ENCODE data around the gene SLC2A9.

SLC2A9 gene

DNA sequence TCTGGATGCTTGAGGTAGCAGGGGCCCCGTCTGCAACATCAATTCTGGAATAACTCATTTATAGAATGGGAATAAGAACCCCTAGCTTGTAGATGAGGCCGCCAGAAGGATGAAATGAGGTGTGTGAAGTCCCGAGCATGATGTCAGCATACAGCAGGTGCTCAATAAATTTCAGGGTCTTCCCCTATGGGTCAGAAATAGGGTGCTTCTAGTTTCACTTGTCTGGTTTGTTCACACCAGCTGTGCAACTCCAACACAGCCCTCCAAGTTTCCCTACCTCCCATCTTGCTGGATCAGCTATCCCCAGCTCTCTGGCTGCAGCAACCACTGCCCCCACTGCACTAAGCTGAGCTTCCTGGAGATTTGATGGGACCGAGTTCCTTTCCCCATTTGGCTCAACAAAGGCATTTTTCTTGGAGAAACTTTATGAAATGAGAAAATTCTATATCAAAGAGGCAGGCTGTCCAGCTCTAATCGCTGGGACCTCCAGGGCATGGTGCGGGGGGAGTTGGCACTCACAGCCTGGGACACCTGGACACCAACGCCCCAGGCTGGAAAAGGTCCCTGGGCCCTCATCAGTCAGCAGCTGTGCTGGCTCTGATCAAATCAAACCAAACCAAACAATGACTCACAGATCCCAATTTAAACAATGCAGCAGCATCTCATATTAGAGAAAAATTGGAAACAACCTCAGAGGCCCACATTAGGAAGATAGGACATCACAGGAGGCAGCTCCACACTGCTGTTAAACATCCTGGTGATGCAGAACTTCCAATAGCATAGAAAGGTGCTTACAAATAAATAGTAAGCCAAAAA is 13.3 kb downstream of the SLC2A9 start:
- TF ChIP-seq SIN3A (IDR thresholded peaks at IDR 0.05; ENCODE audit: borderline replicate concordance, insufficient read depth, low read length), result no peak
- no peak for TF ChIP-seq POLR2AphosphoS5 (IDR thresholded peaks at IDR 0.05; ENCODE audit: low read depth, low read length)
- no peak for TF ChIP-seq TAF1 (IDR thresholded peaks at IDR 0.05; ENCODE audit: borderline replicate concordance, insufficient read depth, low read length)
- TF ChIP-seq, protein P1, sequence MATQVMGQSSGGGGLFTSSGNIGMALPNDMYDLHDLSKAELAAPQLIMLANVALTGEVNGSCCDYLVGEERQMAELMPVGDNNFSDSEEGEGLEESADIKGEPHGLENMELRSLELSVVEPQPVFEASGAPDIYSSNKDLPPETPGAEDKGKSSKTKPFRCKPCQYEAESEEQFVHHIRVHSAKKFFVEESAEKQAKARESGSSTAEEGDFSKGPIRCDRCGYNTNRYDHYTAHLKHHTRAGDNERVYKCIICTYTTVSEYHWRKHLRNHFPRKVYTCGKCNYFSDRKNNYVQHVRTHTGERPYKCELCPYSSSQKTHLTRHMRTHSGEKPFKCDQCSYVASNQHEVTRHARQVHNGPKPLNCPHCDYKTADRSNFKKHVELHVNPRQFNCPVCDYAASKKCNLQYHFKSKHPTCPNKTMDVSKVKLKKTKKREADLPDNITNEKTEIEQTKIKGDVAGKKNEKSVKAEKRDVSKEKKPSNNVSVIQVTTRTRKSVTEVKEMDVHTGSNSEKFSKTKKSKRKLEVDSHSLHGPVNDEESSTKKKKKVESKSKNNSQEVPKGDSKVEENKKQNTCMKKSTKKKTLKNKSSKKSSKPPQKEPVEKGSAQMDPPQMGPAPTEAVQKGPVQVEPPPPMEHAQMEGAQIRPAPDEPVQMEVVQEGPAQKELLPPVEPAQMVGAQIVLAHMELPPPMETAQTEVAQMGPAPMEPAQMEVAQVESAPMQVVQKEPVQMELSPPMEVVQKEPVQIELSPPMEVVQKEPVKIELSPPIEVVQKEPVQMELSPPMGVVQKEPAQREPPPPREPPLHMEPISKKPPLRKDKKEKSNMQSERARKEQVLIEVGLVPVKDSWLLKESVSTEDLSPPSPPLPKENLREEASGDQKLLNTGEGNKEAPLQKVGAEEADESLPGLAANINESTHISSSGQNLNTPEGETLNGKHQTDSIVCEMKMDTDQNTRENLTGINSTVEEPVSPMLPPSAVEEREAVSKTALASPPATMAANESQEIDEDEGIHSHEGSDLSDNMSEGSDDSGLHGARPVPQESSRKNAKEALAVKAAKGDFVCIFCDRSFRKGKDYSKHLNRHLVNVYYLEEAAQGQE (IDR thresholded peaks at IDR 0.05; ENCODE audit: insufficient read depth in 1 of 2, low read depth in 2 of 2, low read length in 2 of 2), result peak in 1 of 2 experiments; percentile 46; a peak in 1 of 4 replicates

DNA sequence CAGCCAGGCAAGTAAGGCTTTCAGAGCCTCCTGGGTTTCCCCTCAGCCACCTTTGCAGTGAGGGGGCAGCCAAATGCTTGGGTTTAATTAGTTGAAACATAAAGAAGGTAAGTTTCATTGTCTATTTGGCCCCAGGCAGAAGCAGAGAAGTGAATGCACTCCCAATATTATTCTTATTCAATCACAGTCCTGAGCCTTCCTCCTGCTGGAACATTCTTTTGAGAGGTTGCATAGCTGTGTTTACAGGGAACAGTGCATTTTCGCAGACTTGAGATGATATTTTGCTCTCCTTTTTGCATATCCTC is 13.9 kb downstream of the SLC2A9 start:
- TF ChIP-seq, protein P1 (IDR thresholded peaks at IDR 0.05; ENCODE audit: insufficient read depth in 1 of 2, low read depth in 2 of 2, low read length in 2 of 2), result no peak
- no peak for TF ChIP-seq FOXP2 (optimal IDR thresholded peaks at IDR 0.05; ENCODE audit: borderline replicate concordance, extremely low read depth, extremely low read length, insufficient read depth)
- TF ChIP-seq TAF1 (IDR thresholded peaks at IDR 0.05; ENCODE audit: borderline replicate concordance, insufficient read depth, low read length), result no peak
- no peak for TF ChIP-seq SIN3A (IDR thresholded peaks at IDR 0.05; ENCODE audit: borderline replicate concordance, insufficient read depth, low read length)
- no peak for TF ChIP-seq POLR2AphosphoS5 (IDR thresholded peaks at IDR 0.05; ENCODE audit: low read depth, low read length)

DNA sequence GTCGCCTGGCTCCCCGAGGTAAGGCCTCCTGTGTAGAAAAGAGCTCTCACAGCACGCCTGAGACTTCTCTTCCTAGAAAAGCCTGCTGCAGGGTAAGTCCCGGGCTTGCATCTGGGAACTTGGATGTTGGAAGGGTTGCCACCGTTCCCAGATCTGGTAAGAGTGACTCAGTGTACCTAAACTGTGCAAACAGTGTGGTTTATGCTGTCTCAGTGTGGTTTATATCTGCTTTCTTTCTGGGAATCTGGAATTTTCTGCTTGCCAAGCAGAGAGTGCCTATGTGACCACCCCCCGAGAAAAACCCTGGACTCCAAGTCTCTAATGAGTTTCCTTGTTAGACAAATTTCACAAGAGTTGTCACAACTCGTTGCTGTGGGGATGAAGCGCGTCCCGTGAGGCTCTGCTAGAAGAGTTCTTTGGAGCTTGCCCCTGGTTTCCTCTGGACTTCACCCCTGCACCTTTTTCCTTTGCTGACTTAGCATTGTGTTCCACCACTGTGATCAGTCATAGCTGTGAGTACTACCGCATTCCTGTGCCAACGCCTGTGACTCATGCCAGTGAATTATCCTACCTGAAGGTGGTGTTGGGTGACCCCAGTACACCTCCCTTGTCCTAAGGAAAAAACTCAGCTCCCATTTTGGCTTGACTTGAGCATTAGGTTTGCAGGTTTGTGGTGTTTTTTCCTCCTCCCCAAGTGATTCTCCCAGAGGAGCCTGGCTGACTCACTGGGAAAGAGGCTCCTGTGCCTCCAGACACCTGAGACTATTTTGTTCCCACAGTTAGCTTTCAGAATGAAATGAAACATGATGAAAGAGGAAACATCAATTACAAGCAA is 14.5 kb downstream of the SLC2A9 start:
- TF ChIP-seq, protein P1 (IDR thresholded peaks at IDR 0.05; ENCODE audit: insufficient read depth in 1 of 2, low read depth in 2 of 2, low read length in 2 of 2), result no peak

DNA sequence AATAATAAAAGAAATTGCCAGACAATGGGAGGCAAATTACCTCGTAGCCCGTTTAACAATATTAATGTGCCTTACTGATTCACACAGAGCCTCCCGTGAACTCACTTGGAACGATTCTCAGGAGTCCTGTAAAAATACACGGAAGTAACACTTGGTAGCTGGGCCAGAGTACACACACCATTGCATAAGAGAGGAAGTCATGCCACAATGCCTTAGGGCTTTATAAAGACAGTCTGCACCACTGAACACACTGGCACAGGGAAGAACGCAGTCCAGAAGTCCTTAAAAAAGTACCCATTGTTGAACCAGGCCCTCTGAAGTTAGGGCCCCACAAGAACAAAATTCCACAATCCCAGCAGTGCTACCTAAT is 15.1 kb downstream of the SLC2A9 start:
- TF ChIP-seq TAF1 (IDR thresholded peaks at IDR 0.05; ENCODE audit: borderline replicate concordance, insufficient read depth, low read length) (no peak), SIN3A (IDR thresholded peaks at IDR 0.05; ENCODE audit: borderline replicate concordance, insufficient read depth, low read length) (no peak), FOXP2 (optimal IDR thresholded peaks at IDR 0.05; ENCODE audit: borderline replicate concordance, extremely low read depth, extremely low read length, insufficient read depth) (no peak), POLR2AphosphoS5 (IDR thresholded peaks at IDR 0.05; ENCODE audit: low read depth, low read length) (no peak)
- TF ChIP-seq, protein P1 (IDR thresholded peaks at IDR 0.05; ENCODE audit: insufficient read depth in 1 of 2, low read depth in 2 of 2, low read length in 2 of 2), result no peak
